ENCODE data around the gene CYB5A.

The CYB5A gene

GRCh38 chr18:74276609-74277008, 15.2 kb downstream of the CYB5A start:
- H2AFZ ChIP-seq (ENCODE audit: low read length, unreplicated experiment): no peak overlapping the region
- no peak overlapping the region for H3K27ac ChIP-seq (ENCODE audit: low read depth, low read length)
- H3K27me3 ChIP-seq (ENCODE audit: insufficient read depth, low read length): no peaks in the 10 kb centered on the region
- no peaks in the 10 kb centered on the region for H3K36me3 ChIP-seq (ENCODE audit: insufficient read depth, low read length)
- no peaks in the 10 kb centered on the region for H3K4me1 ChIP-seq (ENCODE audit: control insufficient read depth, insufficient read depth, low read length, unreplicated experiment)
- H3K79me2 ChIP-seq (ENCODE audit: control insufficient read depth, insufficient read depth, low read length, unreplicated experiment): peaks cover 12% of the 10 kb centered on the region
- H3K4me3 ChIP-seq (ENCODE audit: low read depth, low read length): no peak overlapping the region

GRCh38 chr18:74275736-74276135, 16.0 kb downstream of the CYB5A start:
- H3K4me1 ChIP-seq (ENCODE audit: control insufficient read depth, insufficient read depth, low read length, unreplicated experiment): no peaks in the 10 kb centered on the region
- no peaks in the 10 kb centered on the region for H3K36me3 ChIP-seq (ENCODE audit: insufficient read depth, low read length)
- no peak overlapping the region for H3K4me3 ChIP-seq (ENCODE audit: low read depth, low read length)
- peaks cover 9% of the 10 kb centered on the region for H3K79me2 ChIP-seq (ENCODE audit: control insufficient read depth, insufficient read depth, low read length, unreplicated experiment)
- no peak overlapping the region for H3K27ac ChIP-seq (ENCODE audit: low read depth, low read length)
- H2AFZ ChIP-seq (ENCODE audit: low read length, unreplicated experiment): no peak overlapping the region
- no peaks in the 10 kb centered on the region for H3K27me3 ChIP-seq (ENCODE audit: insufficient read depth, low read length)

- Histone ChIP-seq H3K27me3 (ENCODE audit: insufficient read depth, low read length) (no peaks in the 10 kb centered on the region), H3K4me1 (ENCODE audit: control insufficient read depth, insufficient read depth, low read length, unreplicated experiment) (no peaks in the 10 kb centered on the region), H3K79me2 (ENCODE audit: control insufficient read depth, insufficient read depth, low read length, unreplicated experiment) (peaks cover 9% of the 10 kb centered on the region), H3K27ac (ENCODE audit: low read depth, low read length) (no peak overlapping the region), H2AFZ (ENCODE audit: low read length, unreplicated experiment) (no peak overlapping the region), H3K36me3 (ENCODE audit: insufficient read depth, low read length) (no peaks in the 10 kb centered on the region), H3K4me3 (ENCODE audit: low read depth, low read length) (no peak overlapping the region)
Observed at GRCh38 chr18:74274700-74275099, 17.1 kb downstream of the CYB5A start.

- H3K79me2 ChIP-seq (ENCODE audit: control insufficient read depth, insufficient read depth, low read length, unreplicated experiment): peaks cover 5% of the 10 kb centered on the region
Observed at GRCh38 chr18:74273394-74273793, 18.4 kb downstream of the CYB5A start.

GRCh38 chr18:74271635-74272034, 20.1 kb downstream of the CYB5A start:
- no peak overlapping the region for H3K27ac ChIP-seq (ENCODE audit: low read depth, low read length)
- no peaks in the 10 kb centered on the region for H3K4me1 ChIP-seq (ENCODE audit: control insufficient read depth, insufficient read depth, low read length, unreplicated experiment)
- no peak overlapping the region for H2AFZ ChIP-seq (ENCODE audit: low read length, unreplicated experiment)
- H3K36me3 ChIP-seq (ENCODE audit: insufficient read depth, low read length): no peaks in the 10 kb centered on the region
- H3K79me2 ChIP-seq (ENCODE audit: control insufficient read depth, insufficient read depth, low read length, unreplicated experiment): peaks cover 5% of the 10 kb centered on the region
- H3K4me3 ChIP-seq (ENCODE audit: low read depth, low read length): no peak overlapping the region
- H3K27me3 ChIP-seq (ENCODE audit: insufficient read depth, low read length): no peaks in the 10 kb centered on the region

More at GRCh38 chr18:74273394-74273793, 18.4 kb downstream of the CYB5A start:
- H3K36me3 ChIP-seq (ENCODE audit: insufficient read depth, low read length): no peaks in the 10 kb centered on the region
- H3K4me3 ChIP-seq (ENCODE audit: low read depth, low read length): no peak overlapping the region
- no peak overlapping the region for H3K27ac ChIP-seq (ENCODE audit: low read depth, low read length)
- H2AFZ ChIP-seq (ENCODE audit: low read length, unreplicated experiment): no peak overlapping the region
- no peaks in the 10 kb centered on the region for H3K4me1 ChIP-seq (ENCODE audit: control insufficient read depth, insufficient read depth, low read length, unreplicated experiment)
- H3K27me3 ChIP-seq (ENCODE audit: insufficient read depth, low read length): no peaks in the 10 kb centered on the region

GRCh38 chr18:74268933-74269620, 22.7 kb downstream of the CYB5A start:
- Histone ChIP-seq H3K4me3 (ENCODE audit: low read depth, low read length) (no peak overlapping the region), H3K27ac (ENCODE audit: low read depth, low read length) (no peak overlapping the region), H2AFZ (ENCODE audit: low read length, unreplicated experiment) (no peak overlapping the region), H3K36me3 (ENCODE audit: insufficient read depth, low read length) (no peaks in the 10 kb centered on the region), H3K4me1 (ENCODE audit: control insufficient read depth, insufficient read depth, low read length, unreplicated experiment) (no peaks in the 10 kb centered on the region), H3K27me3 (ENCODE audit: insufficient read depth, low read length) (no peaks in the 10 kb centered on the region), H3K79me2 (ENCODE audit: control insufficient read depth, insufficient read depth, low read length, unreplicated experiment) (peaks cover 5% of the 10 kb centered on the region)

- Histone ChIP-seq H3K4me1 (ENCODE audit: control insufficient read depth, insufficient read depth, low read length, unreplicated experiment) (no peaks in the 10 kb centered on the region), H3K27me3 (ENCODE audit: insufficient read depth, low read length) (no peaks in the 10 kb centered on the region), H3K79me2 (ENCODE audit: control insufficient read depth, insufficient read depth, low read length, unreplicated experiment) (peaks cover 2% of the 10 kb centered on the region)
Observed at GRCh38 chr18:74268175-74268574, 23.6 kb downstream of the CYB5A start.

GRCh38 chr18:74266161-74266560, 25.6 kb downstream of the CYB5A start:
- H3K27me3 ChIP-seq (ENCODE audit: insufficient read depth, low read length): no peaks in the 10 kb centered on the region
- no peak overlapping the region for H2AFZ ChIP-seq (ENCODE audit: low read length, unreplicated experiment)
- no peaks in the 10 kb centered on the region for H3K79me2 ChIP-seq (ENCODE audit: control insufficient read depth, insufficient read depth, low read length, unreplicated experiment)
- no peak overlapping the region for H3K4me3 ChIP-seq (ENCODE audit: low read depth, low read length)
- H3K36me3 ChIP-seq (ENCODE audit: insufficient read depth, low read length): peaks cover 6% of the 10 kb centered on the region
- H3K4me1 ChIP-seq (ENCODE audit: control insufficient read depth, insufficient read depth, low read length, unreplicated experiment): no peaks in the 10 kb centered on the region
- no peak overlapping the region for H3K27ac ChIP-seq (ENCODE audit: low read depth, low read length)

More at GRCh38 chr18:74268175-74268574, 23.6 kb downstream of the CYB5A start:
- no peak overlapping the region for H2AFZ ChIP-seq (ENCODE audit: low read length, unreplicated experiment)
- no peak overlapping the region for H3K4me3 ChIP-seq (ENCODE audit: low read depth, low read length)
- no peak overlapping the region for H3K27ac ChIP-seq (ENCODE audit: low read depth, low read length)
- H3K36me3 ChIP-seq (ENCODE audit: insufficient read depth, low read length): no peaks in the 10 kb centered on the region

GRCh38 chr18:74265546-74266098, 26.1 kb downstream of the CYB5A start:
- no peaks in the 10 kb centered on the region for H3K4me1 ChIP-seq (ENCODE audit: control insufficient read depth, insufficient read depth, low read length, unreplicated experiment)
- H3K36me3 ChIP-seq (ENCODE audit: insufficient read depth, low read length): peaks cover 6% of the 10 kb centered on the region
- no peaks in the 10 kb centered on the region for H3K27me3 ChIP-seq (ENCODE audit: insufficient read depth, low read length)
- H3K4me3 ChIP-seq (ENCODE audit: low read depth, low read length): no peak overlapping the region
- no peak overlapping the region for H2AFZ ChIP-seq (ENCODE audit: low read length, unreplicated experiment)
- no peak overlapping the region for H3K27ac ChIP-seq (ENCODE audit: low read depth, low read length)
- H3K79me2 ChIP-seq (ENCODE audit: control insufficient read depth, insufficient read depth, low read length, unreplicated experiment): no peaks in the 10 kb centered on the region

- peaks cover 6% of the 10 kb centered on the region for H3K36me3 ChIP-seq (ENCODE audit: insufficient read depth, low read length)
- H3K27ac ChIP-seq (ENCODE audit: low read depth, low read length): no peak overlapping the region
- H3K4me3 ChIP-seq (ENCODE audit: low read depth, low read length): no peak overlapping the region
Observed at GRCh38 chr18:74264303-74265020, 27.3 kb downstream of the CYB5A start.

More at GRCh38 chr18:74264303-74265020, 27.3 kb downstream of the CYB5A start:
- Histone ChIP-seq H3K79me2 (ENCODE audit: control insufficient read depth, insufficient read depth, low read length, unreplicated experiment) (no peaks in the 10 kb centered on the region), H3K27me3 (ENCODE audit: insufficient read depth, low read length) (no peaks in the 10 kb centered on the region), H3K4me1 (ENCODE audit: control insufficient read depth, insufficient read depth, low read length, unreplicated experiment) (no peaks in the 10 kb centered on the region), H2AFZ (ENCODE audit: low read length, unreplicated experiment) (no peak overlapping the region)

Measured in ACC112 (cell line).